ENCODE data around the gene TAF10. TPM values are rescaled to one million over a fixed set of nuclear protein-coding genes. Genes with fewer than 3 reads are reported as not detected.

Gene TAF10
- total and polyA plus RNA-seq, 2 donors: 119 to 160 TPM

DNA sequence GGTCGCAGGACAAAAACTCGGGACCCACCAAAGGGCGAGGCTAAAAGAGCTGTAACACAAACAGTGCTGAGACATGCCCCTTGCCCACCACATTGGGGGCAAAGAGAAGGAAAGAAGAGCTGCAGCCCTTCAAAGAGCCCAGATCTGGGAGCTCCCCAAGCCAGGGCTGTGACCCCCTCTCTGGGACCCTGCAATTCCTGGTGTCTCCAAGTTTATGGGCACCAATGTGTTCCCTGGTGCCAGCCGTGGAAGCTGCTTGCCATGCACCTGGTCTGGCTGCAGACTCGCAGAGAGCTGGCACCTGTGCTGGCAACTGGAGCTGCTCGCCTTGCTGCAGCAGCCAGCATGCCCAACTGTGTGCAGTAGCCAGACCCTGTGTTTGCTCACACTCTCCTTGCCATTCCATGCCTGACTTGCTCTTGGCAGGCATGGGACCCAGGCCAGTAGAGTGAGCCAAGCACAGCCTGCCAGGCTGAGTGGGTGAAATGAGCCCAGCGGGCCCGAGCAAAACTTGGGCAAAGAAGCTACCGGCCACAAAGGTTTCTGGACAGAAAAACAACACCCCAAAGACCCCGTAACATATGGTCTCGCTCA lies 24.6 kb downstream of the TAF10 start:
- WGBS: 97% methylated on average over 11 of the region's 11 CpGs
- H3K27ac ChIP-seq (ENCODE audit: low read depth in 1 of 2, low read length in 1 of 2): no peak overlapping the region
- H3K4me1 ChIP-seq (ENCODE audit: control insufficient read depth in 2 of 2, insufficient read depth in 2 of 2, low read length in 2 of 2): no peaks in the 10 kb centered on the region
- peaks cover 3 to 5% of the 10 kb centered on the region in 2 donors for H3K36me3 ChIP-seq (ENCODE audit: control insufficient read depth in 2 of 2, insufficient read depth in 2 of 2, low read length in 1 of 2)
- H3K9me3 ChIP-seq (ENCODE audit: control insufficient read depth in 2 of 2, insufficient read depth in 1 of 2, low read length in 1 of 2): peaks cover 0 to 2% of the 10 kb centered on the region in 2 donors
- DNase-seq (ENCODE audit: low read depth in 6 of 9, low spot score in 9 of 9): no peak
- no peaks in the 10 kb centered on the region for H3K27me3 ChIP-seq (ENCODE audit: control insufficient read depth in 2 of 2, insufficient read depth in 1 of 2, low read length in 1 of 2)
- no peak overlapping the region for H3K4me3 ChIP-seq (ENCODE audit: low read length in 2 of 2)

DNA sequence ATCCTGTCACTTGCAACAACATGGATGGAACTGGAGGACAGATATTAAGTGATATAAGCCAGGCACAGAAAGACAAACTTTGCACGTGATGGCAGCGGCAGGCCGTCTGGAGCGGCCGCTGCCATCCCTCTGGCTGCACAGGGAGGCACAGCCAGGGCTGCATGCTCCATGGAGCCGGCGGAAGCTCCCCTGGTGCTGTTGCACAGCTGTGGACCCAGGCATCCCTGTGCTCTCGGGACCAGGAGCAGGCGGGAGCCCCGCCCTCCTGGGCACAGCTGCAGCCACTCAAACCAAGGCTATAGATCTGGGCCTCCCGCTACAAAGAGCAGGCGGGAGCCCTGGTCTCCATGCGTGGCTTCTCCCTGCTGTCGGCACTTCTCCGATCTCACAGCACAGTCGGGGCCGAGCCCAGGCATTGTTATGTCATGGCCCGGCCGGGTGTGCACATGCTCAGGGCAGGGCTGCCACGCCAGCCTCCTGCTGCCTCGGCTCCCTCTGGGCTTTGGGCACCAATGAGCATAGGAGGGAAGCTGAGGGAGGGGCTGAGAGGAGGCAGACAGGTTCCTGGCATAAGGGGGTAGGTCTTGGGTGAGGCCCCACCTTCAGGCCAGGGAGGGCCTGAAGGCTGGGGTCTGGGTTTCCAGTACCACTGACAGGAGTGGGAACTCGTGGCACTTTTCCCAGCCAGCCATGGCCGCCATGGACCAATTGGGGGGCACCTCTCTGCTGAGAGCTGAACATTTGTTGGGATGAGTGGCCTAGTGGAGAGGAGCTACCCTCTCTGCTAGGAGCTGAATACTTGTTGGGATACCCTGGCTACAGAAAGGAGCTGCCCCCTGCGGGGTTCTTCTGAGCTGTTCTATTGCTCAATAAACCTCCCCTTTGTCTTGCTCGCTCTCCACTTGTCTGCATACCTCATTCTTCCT lies 25.3 kb downstream of the TAF10 start:
- H3K4me3 ChIP-seq (ENCODE audit: low read length in 2 of 2): no peak overlapping the region
- no peak overlapping the region for H3K27ac ChIP-seq (ENCODE audit: low read depth in 1 of 2, low read length in 1 of 2)
- H3K9me3 ChIP-seq (ENCODE audit: control insufficient read depth in 2 of 2, insufficient read depth in 1 of 2, low read length in 1 of 2): peaks cover 0 to 2% of the 10 kb centered on the region in 2 donors
- DNase-seq (ENCODE audit: low read depth in 6 of 9, low spot score in 9 of 9): no peak
- WGBS: 97% methylated on average over 25 of the region's 25 CpGs
- no peaks in the 10 kb centered on the region for H3K4me1 ChIP-seq (ENCODE audit: control insufficient read depth in 2 of 2, insufficient read depth in 2 of 2, low read length in 2 of 2)
- no peaks in the 10 kb centered on the region for H3K27me3 ChIP-seq (ENCODE audit: control insufficient read depth in 2 of 2, insufficient read depth in 1 of 2, low read length in 1 of 2)
- peaks cover 1 to 5% of the 10 kb centered on the region in 2 donors for H3K36me3 ChIP-seq (ENCODE audit: control insufficient read depth in 2 of 2, insufficient read depth in 2 of 2, low read length in 1 of 2)

DNA sequence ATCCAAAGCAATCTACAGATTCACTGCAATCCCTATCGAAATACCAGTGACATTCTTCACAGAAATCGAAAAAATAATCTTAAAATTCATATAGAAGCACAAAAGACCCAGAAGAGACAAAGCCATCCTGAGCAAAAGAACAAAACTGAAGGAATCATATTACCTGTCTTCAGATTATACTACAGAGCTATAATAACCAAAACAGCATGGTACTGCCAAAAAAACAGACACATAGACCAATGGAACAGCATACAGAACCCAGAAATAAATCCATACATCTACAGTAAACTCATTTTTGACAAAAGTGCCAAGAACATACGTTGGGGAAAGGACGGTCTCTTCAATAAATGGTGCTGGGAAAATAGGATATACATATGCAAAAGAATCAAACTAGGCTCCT lies 27.5 kb downstream of the TAF10 start:
- Histone ChIP-seq H3K27me3 (ENCODE audit: control insufficient read depth in 2 of 2, insufficient read depth in 1 of 2, low read length in 1 of 2) (no peaks in the 10 kb centered on the region), H3K27ac (ENCODE audit: low read depth in 1 of 2, low read length in 1 of 2) (no peak overlapping the region), H3K4me3 (ENCODE audit: low read length in 2 of 2) (no peak overlapping the region), H3K9me3 (ENCODE audit: control insufficient read depth in 2 of 2, insufficient read depth in 1 of 2, low read length in 1 of 2) (peaks cover 0 to 2% of the 10 kb centered on the region in 2 donors), H3K36me3 (ENCODE audit: control insufficient read depth in 2 of 2, insufficient read depth in 2 of 2, low read length in 1 of 2) (peaks cover 2 to 9% of the 10 kb centered on the region in 2 donors), H3K4me1 (ENCODE audit: control insufficient read depth in 2 of 2, insufficient read depth in 2 of 2, low read length in 2 of 2) (no peaks in the 10 kb centered on the region)
- no peak for DNase-seq (ENCODE audit: low read depth in 6 of 9, low spot score in 9 of 9)
- 95% methylated on average over 4 of the region's 4 CpGs for WGBS

GRCh38 chr11:6583584-6583983 lies 28.4 kb downstream of the TAF10 start:
- no peaks in the 10 kb centered on the region for H3K4me1 ChIP-seq (ENCODE audit: control insufficient read depth in 2 of 2, insufficient read depth in 2 of 2, low read length in 2 of 2)
- peaks cover 0 to 2% of the 10 kb centered on the region in 2 donors for H3K9me3 ChIP-seq (ENCODE audit: control insufficient read depth in 2 of 2, insufficient read depth in 1 of 2, low read length in 1 of 2)
- no peak overlapping the region for H3K27ac ChIP-seq (ENCODE audit: low read depth in 1 of 2, low read length in 1 of 2)
- WGBS: 97% methylated on average over 1 of the region's 1 CpG
- H3K36me3 ChIP-seq (ENCODE audit: control insufficient read depth in 2 of 2, insufficient read depth in 2 of 2, low read length in 1 of 2): peaks cover 2 to 9% of the 10 kb centered on the region in 2 donors
- H3K4me3 ChIP-seq (ENCODE audit: low read length in 2 of 2): no peak overlapping the region
- no peak for DNase-seq (ENCODE audit: low read depth in 6 of 9, low spot score in 9 of 9)
- no peaks in the 10 kb centered on the region for H3K27me3 ChIP-seq (ENCODE audit: control insufficient read depth in 2 of 2, insufficient read depth in 1 of 2, low read length in 1 of 2)

GRCh38 chr11:6579681-6580080 lies 32.3 kb downstream of the TAF10 start:
- H3K4me1 ChIP-seq (ENCODE audit: control insufficient read depth in 2 of 2, insufficient read depth in 2 of 2, low read length in 2 of 2): no peaks in the 10 kb centered on the region
- peaks cover 2 to 4% of the 10 kb centered on the region in 2 donors for H3K36me3 ChIP-seq (ENCODE audit: control insufficient read depth in 2 of 2, insufficient read depth in 2 of 2, low read length in 1 of 2)
- H3K4me3 ChIP-seq (ENCODE audit: low read length in 2 of 2): no peak overlapping the region
- WGBS: 97% methylated on average over 2 of the region's 2 CpGs
- DNase-seq (ENCODE audit: low read depth in 6 of 9, low spot score in 9 of 9): no peak
- no peaks in the 10 kb centered on the region for H3K27me3 ChIP-seq (ENCODE audit: control insufficient read depth in 2 of 2, insufficient read depth in 1 of 2, low read length in 1 of 2)
- H3K9me3 ChIP-seq (ENCODE audit: control insufficient read depth in 2 of 2, insufficient read depth in 1 of 2, low read length in 1 of 2): no peaks in the 10 kb centered on the region
- no peak overlapping the region for H3K27ac ChIP-seq (ENCODE audit: low read depth in 1 of 2, low read length in 1 of 2)

DNA sequence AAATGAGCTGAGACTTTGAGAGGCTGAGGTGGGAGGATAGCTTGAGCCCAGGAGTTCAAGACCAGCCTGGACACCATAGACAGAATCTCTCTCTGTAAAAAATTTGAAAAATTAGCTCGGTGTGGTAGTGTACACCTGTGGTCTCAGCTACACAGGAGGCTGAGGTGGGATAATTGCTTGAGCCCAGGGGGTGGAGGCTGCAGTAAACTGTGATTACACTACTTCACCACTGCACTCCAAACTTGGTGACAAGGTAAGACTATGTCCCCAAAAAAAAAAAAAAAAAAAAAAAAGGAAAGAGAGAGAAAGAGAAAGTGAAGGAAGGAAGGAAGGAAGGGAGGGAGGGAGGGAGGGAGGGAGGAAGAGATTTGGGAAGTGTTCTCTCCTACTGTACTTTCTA lies 33.9 kb downstream of the TAF10 start:
- Histone ChIP-seq H3K4me1 (ENCODE audit: control insufficient read depth in 2 of 2, insufficient read depth in 2 of 2, low read length in 2 of 2) (no peaks in the 10 kb centered on the region), H3K27me3 (ENCODE audit: control insufficient read depth in 2 of 2, insufficient read depth in 1 of 2, low read length in 1 of 2) (no peaks in the 10 kb centered on the region), H3K4me3 (ENCODE audit: low read length in 2 of 2) (no peak overlapping the region), H3K9me3 (ENCODE audit: control insufficient read depth in 2 of 2, insufficient read depth in 1 of 2, low read length in 1 of 2) (no peaks in the 10 kb centered on the region), H3K27ac (ENCODE audit: low read depth in 1 of 2, low read length in 1 of 2) (no peak overlapping the region), H3K36me3 (ENCODE audit: control insufficient read depth in 2 of 2, insufficient read depth in 2 of 2, low read length in 1 of 2) (peaks cover 2 to 4% of the 10 kb centered on the region in 2 donors)
- DNase-seq (ENCODE audit: low read depth in 6 of 9, low spot score in 9 of 9): no peak
- WGBS: 98% methylated on average over 1 of the region's 1 CpG

DNA sequence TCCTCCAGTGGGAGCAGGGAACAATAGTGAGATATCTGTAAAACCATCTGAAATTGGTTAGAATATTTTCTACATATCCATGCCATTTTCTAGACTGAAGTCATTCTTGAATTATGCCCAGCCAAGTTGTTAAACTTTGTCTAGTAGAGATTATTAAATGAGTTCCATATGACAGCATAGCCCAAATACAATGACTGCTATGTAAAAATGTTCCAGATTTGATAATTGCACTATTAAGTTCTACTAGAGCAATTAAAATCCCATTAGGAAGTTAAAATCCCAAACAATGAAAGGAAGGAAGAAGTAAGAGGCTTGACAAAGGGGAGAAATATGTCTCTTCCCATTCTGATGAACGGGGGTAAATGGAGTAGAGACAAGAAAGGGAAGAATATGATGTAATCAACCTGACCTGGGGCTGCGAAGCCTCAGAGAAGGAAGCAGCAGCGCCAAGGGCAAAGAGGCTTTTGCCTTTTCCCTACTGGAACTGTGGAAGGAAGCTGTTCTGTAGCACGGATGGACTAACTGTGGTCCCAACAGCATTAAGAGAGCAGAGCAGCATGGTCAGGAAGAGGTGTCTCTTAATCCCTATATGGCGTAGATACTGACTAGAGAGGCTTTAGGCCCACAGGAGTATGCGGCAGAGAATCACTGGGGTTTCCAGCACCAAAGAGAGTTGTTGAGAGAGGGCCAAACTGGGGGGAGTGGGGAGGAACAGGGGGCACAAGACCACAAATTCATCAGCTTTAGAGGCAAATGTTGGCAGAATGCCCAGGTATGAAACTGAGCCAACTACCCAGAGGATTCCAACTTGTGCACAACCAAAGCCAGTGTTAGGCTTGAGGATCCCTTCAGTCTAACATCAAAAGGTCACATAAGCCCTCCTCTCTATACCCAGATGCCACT lies 35.3 kb downstream of the TAF10 start:
- DNase-seq (ENCODE audit: low read depth in 6 of 9, low spot score in 9 of 9): no peak
- Histone ChIP-seq H3K36me3 (ENCODE audit: control insufficient read depth in 2 of 2, insufficient read depth in 2 of 2, low read length in 1 of 2) (peaks cover 2 to 4% of the 10 kb centered on the region in 2 donors), H3K4me3 (ENCODE audit: low read length in 2 of 2) (no peak overlapping the region), H3K9me3 (ENCODE audit: control insufficient read depth in 2 of 2, insufficient read depth in 1 of 2, low read length in 1 of 2) (peaks cover 0 to under 1% of the 10 kb centered on the region in 2 donors), H3K27ac (ENCODE audit: low read depth in 1 of 2, low read length in 1 of 2) (no peak overlapping the region), H3K27me3 (ENCODE audit: control insufficient read depth in 2 of 2, insufficient read depth in 1 of 2, low read length in 1 of 2) (no peaks in the 10 kb centered on the region), H3K4me1 (ENCODE audit: control insufficient read depth in 2 of 2, insufficient read depth in 2 of 2, low read length in 2 of 2) (no peaks in the 10 kb centered on the region)
- WGBS: 64% methylated on average over 6 of the region's 6 CpGs

DNA sequence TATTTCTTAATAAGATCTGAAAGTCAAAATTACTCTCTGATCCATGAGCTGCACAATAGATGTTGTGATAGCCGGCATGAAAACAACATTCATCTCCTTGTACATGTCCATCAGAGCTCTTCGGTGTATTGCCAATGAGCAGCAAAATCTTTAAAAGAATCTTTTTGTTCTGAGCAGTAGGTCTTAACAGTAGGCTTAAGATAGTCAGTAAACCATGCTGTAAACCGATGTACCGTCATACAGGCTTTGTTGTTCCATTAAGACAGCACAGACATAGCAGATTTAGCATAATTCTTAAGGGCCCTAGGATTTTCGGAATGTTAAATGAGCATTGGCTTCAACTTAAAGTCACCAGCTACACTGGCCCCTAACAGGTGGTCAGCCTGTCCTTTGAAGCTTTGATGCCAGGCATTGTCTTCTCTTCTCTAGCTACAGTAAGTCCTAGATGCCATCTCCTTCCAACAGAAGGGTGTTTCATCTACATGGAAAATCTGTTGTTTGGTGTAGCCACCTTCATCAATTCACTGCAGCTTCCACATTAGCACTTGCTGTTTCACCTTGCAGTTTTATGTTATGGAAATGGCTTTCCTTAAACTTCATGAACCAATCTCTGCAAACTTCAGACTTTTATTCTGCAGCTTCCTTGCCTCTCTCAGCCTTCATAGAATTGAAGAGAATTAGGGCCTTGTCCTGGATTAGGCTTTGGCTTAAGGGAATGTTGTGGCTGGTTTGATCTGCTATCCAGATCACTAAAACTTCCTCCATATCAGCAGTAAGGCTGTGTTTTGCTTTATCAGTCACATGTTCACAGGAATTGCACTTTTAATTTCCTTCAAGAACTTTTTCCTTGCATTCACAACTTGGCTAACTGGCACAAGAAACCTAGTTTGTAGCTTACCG lies 37.0 kb downstream of the TAF10 start:
- peaks cover 0 to 8% of the 10 kb centered on the region in 2 donors for H3K9me3 ChIP-seq (ENCODE audit: control insufficient read depth in 2 of 2, insufficient read depth in 1 of 2, low read length in 1 of 2)
- H3K36me3 ChIP-seq (ENCODE audit: control insufficient read depth in 2 of 2, insufficient read depth in 2 of 2, low read length in 1 of 2): peaks cover 0 to 6% of the 10 kb centered on the region in 2 donors
- WGBS: 98% methylated on average over 6 of the region's 6 CpGs
- no peaks in the 10 kb centered on the region for H3K4me1 ChIP-seq (ENCODE audit: control insufficient read depth in 2 of 2, insufficient read depth in 2 of 2, low read length in 2 of 2)
- no peaks in the 10 kb centered on the region for H3K27me3 ChIP-seq (ENCODE audit: control insufficient read depth in 2 of 2, insufficient read depth in 1 of 2, low read length in 1 of 2)
- DNase-seq (ENCODE audit: low read depth in 6 of 9, low spot score in 9 of 9): no peak
- H3K4me3 ChIP-seq (ENCODE audit: low read length in 2 of 2): no peak overlapping the region
- no peak overlapping the region for H3K27ac ChIP-seq (ENCODE audit: low read depth in 1 of 2, low read length in 1 of 2)

All from thymus (tissue), 11 donors.